ENCODE measurements around the gene CALHM2. TPM values are rescaled to one million over a fixed set of nuclear protein-coding genes. Genes with fewer than 3 reads are reported as not detected.

The CALHM2 gene
- total RNA-seq, 1 experiment from 2014 or later, result not detected

DNA sequence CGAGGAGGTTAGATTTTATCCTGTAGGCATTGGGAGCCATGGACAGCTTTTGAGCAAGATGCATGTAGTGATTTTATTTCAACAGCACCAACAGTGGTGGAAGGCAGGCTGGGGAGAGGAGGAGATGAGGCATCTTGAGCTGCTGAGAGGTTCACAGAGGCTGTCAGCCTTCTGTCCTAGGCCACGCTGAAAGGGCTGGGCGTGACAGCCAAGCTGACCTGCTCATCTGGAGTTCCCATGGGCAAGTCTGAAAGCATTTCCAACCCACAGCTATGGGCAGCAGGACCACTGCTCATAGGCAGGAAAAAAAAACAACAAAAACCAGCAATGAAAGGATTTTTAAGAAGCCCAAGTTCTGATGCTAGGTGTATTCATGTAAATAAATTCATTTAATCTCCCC, 49.0 kb upstream of the CALHM2 start:
- H4K20me1 ChIP-seq (ENCODE audit: control insufficient read depth, insufficient read depth, insufficient read length), result no peaks in the 10 kb centered on the region
- Mint-ChIP-seq H3K4me1 (peaks cover 8 to 15% of the 10 kb centered on the region in 2 experiments), H3K4me3 (no peak overlapping the region), H3K9me3 (no peaks in the 10 kb centered on the region), H3K27ac (peak overlapping the region in 1 of 3 experiments; percentile 0; a peak in 1 of 7 replicates), H3K36me3 (ENCODE audit: insufficient read depth in 1 of 3, low read depth in 3 of 3) (no peaks in the 10 kb centered on the region), H3K27me3 (ENCODE audit: low read depth) (peaks cover 27% of the 10 kb centered on the region)
- H3K79me1 ChIP-seq (ENCODE audit: insufficient read depth, low read depth, low read length, poor library complexity, severe bottlenecking), result no peaks in the 10 kb centered on the region
- H3T11ph ChIP-seq (ENCODE audit: low read length), result no peak overlapping the region
- H3K27ac ChIP-seq (ENCODE audit: insufficient read length, low read depth, low read length), result no peak overlapping the region
- no peak overlapping the region for H3K18ac ChIP-seq (ENCODE audit: insufficient read length, low read depth, low read length)
- no peak overlapping the region for H2BK12ac ChIP-seq (ENCODE audit: insufficient read length, low read depth, low read length)
- no peaks in the 10 kb centered on the region for H3K9me3 ChIP-seq (ENCODE audit: control insufficient read depth, low read depth, low read length)
- H3K9ac ChIP-seq (ENCODE audit: extremely low read depth, insufficient read length, low read length), result no peak overlapping the region
- no peak overlapping the region for H4K8ac ChIP-seq (replicated peaks; ENCODE audit: insufficient read length, low read depth, low read length)
- TF ChIP-seq, protein P1, sequence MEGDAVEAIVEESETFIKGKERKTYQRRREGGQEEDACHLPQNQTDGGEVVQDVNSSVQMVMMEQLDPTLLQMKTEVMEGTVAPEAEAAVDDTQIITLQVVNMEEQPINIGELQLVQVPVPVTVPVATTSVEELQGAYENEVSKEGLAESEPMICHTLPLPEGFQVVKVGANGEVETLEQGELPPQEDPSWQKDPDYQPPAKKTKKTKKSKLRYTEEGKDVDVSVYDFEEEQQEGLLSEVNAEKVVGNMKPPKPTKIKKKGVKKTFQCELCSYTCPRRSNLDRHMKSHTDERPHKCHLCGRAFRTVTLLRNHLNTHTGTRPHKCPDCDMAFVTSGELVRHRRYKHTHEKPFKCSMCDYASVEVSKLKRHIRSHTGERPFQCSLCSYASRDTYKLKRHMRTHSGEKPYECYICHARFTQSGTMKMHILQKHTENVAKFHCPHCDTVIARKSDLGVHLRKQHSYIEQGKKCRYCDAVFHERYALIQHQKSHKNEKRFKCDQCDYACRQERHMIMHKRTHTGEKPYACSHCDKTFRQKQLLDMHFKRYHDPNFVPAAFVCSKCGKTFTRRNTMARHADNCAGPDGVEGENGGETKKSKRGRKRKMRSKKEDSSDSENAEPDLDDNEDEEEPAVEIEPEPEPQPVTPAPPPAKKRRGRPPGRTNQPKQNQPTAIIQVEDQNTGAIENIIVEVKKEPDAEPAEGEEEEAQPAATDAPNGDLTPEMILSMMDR (conservative IDR thresholded peaks at IDR 0.05), result no peak
- H3K4ac ChIP-seq (ENCODE audit: low read depth, low read length), result no peak overlapping the region
- no peak overlapping the region for H2AK5ac ChIP-seq (ENCODE audit: insufficient read length, low read length)
- no peak overlapping the region for H3K14ac ChIP-seq (ENCODE audit: insufficient read depth, low read length)
- H2AFZ ChIP-seq (ENCODE audit: low read length), result no peak overlapping the region
- no peak overlapping the region for H2BK120ac ChIP-seq (ENCODE audit: low read depth, low read length, poor library complexity, severe bottlenecking)
- no peak overlapping the region for H3K4me2 ChIP-seq (ENCODE audit: insufficient read depth, insufficient read length, low read length)
- H3K23ac ChIP-seq (ENCODE audit: insufficient read length, low read depth, low read length), result no peak overlapping the region
- no peaks in the 10 kb centered on the region for H3K4me1 ChIP-seq (ENCODE audit: insufficient read depth, low read length)
- no peak overlapping the region for H2BK20ac ChIP-seq (ENCODE audit: low read depth, low read length, poor library complexity, severe bottlenecking)
- no peaks in the 10 kb centered on the region for H3K79me2 ChIP-seq (ENCODE audit: insufficient read depth, low read length)
- no peaks in the 10 kb centered on the region for H3K23me2 ChIP-seq (ENCODE audit: insufficient read length, low read depth, low read length, poor library complexity, severe bottlenecking)
- H3K56ac ChIP-seq (ENCODE audit: insufficient read length, low read depth, low read length), result no peak overlapping the region
- no peak overlapping the region for H2BK15ac ChIP-seq (ENCODE audit: low read depth, low read length)
- WGBS (ENCODE audit: extremely low coverage, insufficient read length, low lambda C conversion rate), result no CpG with 5 or more reads among the region's 3 CpGs
- H2BK5ac ChIP-seq (ENCODE audit: insufficient read length, low read length), result no peak overlapping the region
- no peak overlapping the region for H4K5ac ChIP-seq (ENCODE audit: insufficient read length, low read depth, low read length)
- DNase-seq, result no peak
- H4K91ac ChIP-seq (ENCODE audit: insufficient read length, low read depth, low read length), result no peak overlapping the region
- no peaks in the 10 kb centered on the region for H3K27me3 ChIP-seq (ENCODE audit: insufficient read depth, low read length)

All from H9 (cell line).